ENCODE results near the gene ELK3.

GRCh38 chr12:96164951-96165811 is 29.0 kb upstream of the ELK3 start:
- TF ChIP-seq SP2 (CRISPR knock-in tag; IDR thresholded peaks at IDR 0.05) (no peak), ZNF253 (CRISPR knock-in tag; IDR thresholded peaks at IDR 0.05; ENCODE audit: borderline replicate concordance) (no peak), ELF1 (CRISPR knock-in tag; IDR thresholded peaks at IDR 0.05) (no peak), EP300 (IDR thresholded peaks at IDR 0.05; ENCODE audit: low read depth in 2 of 2, low read length in 2 of 2) (no peak), EP300 (CRISPR knock-in tag; IDR thresholded peaks at IDR 0.05; ENCODE audit: borderline replicate concordance) (no peak)

Measured in HepG2 (cell line).